ENCODE measurements around the gene TXNDC11.
A peak's percentile ranks its signal among the peaks of the same experiment; 100 is the strongest.

The TXNDC11 gene

GRCh38 chr16:11742536-11743307 lies at the start of gene TXNDC11:
Gene TXNDC11, minus strand, starts transcription at chr16:11742857. Its CDS starts 127 bp downstream, at chr16:11742730.
- DNase-seq: peak; percentile 100

GRCh38 chr16:11791144-11791828 lies 48.6 kb upstream of the TXNDC11 start:
- peak; percentile 50 for DNase-seq

- peak; percentile 34 for DNase-seq
Observed at GRCh38 chr16:11788914-11789313, 46.3 kb upstream of the TXNDC11 start.

- peak; percentile 53 for DNase-seq
Observed at GRCh38 chr16:11784980-11785599, 42.4 kb upstream of the TXNDC11 start.

GRCh38 chr16:11784381-11784780 lies 41.7 kb upstream of the TXNDC11 start:
- DNase-seq: peak; percentile 54

- DNase-seq: no peak
Observed at GRCh38 chr16:11784038-11784369, 41.3 kb upstream of the TXNDC11 start.

GRCh38 chr16:11783319-11784037 lies 40.8 kb upstream of the TXNDC11 start:
- DNase-seq: peak; percentile 72

- DNase-seq: no peak
Observed at GRCh38 chr16:11781773-11782172, 39.1 kb upstream of the TXNDC11 start.

- DNase-seq: no peak
Observed at GRCh38 chr16:11780991-11781680, 38.5 kb upstream of the TXNDC11 start.

GRCh38 chr16:11779074-11779473 lies 36.4 kb upstream of the TXNDC11 start:
- no peak for DNase-seq

- DNase-seq: no peak
Observed at GRCh38 chr16:11774065-11774626, 31.5 kb upstream of the TXNDC11 start.

GRCh38 chr16:11768849-11769248 lies 26.2 kb upstream of the TXNDC11 start:
- no peak for DNase-seq

- no peak for DNase-seq
Observed at GRCh38 chr16:11762431-11762830, 19.8 kb upstream of the TXNDC11 start.

- no peak for DNase-seq
Observed at GRCh38 chr16:11759997-11760396, 17.3 kb upstream of the TXNDC11 start.

GRCh38 chr16:11759163-11759834 lies 16.6 kb upstream of the TXNDC11 start:
- no peak for DNase-seq

- no peak for DNase-seq
Observed at GRCh38 chr16:11757671-11758545, 15.3 kb upstream of the TXNDC11 start.

GRCh38 chr16:11756248-11756647 lies 13.6 kb upstream of the TXNDC11 start:
- DNase-seq: no peak

GRCh38 chr16:11755022-11755760 lies 12.5 kb upstream of the TXNDC11 start:
- no peak for DNase-seq

GRCh38 chr16:11752856-11753255 lies 10.2 kb upstream of the TXNDC11 start:
- no peak for DNase-seq

GRCh38 chr16:11750056-11750455 lies 7.4 kb upstream of the TXNDC11 start:
- DNase-seq: no peak
